Skin epidermis (tissue), 12 donors: Measurements from ENCODE around the gene RFX4.

Experiments
- H3K27ac ChIP-seq, 21 experiments: fragments of 200-600 bp; sonication (generic) in 11 of 21; one replicate each; pipeline ENCODE4 v1.5.0; 2020; ENCODE audit warnings: mild to moderate bottlenecking in 3 of 21, inconsistent platforms in 2 of 21, moderate library complexity in 2 of 21
- H3K4me3 ChIP-seq, 7 experiments: fragments of 200-600 bp; sonication (generic) in 2 of 7; one replicate each; pipeline ENCODE4 v1.5.0; 2020; ENCODE audit warnings: inconsistent platforms in 2 of 7, mild to moderate bottlenecking in 2 of 7, moderate library complexity in 1 of 7

The RFX4 gene

DNA sequence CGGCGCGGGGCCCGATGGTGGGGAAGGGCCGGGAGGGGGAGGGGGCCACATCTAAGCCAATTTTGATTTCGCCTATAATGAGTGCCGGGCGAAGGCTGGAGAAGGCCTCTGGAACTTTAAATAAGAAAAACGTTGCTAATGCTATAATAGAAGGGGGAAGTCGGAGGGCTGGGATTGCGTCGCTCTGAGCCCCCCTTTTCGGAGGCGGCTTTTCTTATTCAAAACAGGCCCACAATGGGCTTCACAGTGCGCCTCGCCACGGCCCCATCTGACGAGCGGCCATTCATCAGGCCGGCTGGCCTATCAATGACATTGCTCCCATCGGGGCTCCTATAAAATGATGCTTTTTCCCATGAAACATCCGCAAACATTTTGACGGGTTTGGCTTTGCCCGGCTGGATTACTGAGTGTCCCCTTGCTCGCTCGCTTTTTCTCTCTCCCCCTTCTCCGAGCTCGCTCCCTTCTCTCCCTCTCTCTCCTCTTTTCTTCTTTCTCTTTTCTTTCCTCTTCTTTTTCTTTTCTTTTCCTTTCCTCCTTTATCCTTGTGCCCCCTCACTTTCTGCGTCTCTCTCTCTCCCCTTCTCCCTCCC, at the start of gene RFX4:
TSS of gene RFX4 (plus strand) at position 364 of the 590 bp plus-strand sequence. CDS start 317 bp downstream, outside the sequence.
- peak within 1 kb of the TSS in 4 of 7 experiments; percentile 12 to 36 (median 22) for H3K4me3 ChIP-seq
- no peak within 1 kb of the TSS for H3K27ac ChIP-seq

DNA sequence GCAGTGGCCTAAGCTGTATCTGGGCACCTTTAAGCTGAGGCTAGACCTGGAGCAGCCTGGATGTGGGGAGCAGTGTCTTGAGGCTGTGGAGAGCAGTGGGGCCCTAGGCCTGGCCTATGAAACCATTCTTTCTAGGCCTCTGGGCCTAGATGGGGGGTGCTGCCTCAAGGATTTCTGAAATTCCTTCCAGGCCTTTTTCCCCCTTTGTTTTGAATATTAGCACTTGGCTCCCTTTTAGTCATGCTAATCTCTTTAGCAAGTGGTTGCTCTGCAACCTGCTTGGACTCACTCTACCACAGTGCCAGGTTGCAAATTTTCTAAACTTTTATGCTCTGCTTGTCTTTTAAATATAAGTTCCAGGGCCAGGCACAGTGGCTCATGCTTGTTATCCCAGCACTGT, 41.6 kb upstream of the RFX4 start:
- no peak overlapping the region for H3K27ac ChIP-seq
- H3K4me3 ChIP-seq: no peak overlapping the region

DNA sequence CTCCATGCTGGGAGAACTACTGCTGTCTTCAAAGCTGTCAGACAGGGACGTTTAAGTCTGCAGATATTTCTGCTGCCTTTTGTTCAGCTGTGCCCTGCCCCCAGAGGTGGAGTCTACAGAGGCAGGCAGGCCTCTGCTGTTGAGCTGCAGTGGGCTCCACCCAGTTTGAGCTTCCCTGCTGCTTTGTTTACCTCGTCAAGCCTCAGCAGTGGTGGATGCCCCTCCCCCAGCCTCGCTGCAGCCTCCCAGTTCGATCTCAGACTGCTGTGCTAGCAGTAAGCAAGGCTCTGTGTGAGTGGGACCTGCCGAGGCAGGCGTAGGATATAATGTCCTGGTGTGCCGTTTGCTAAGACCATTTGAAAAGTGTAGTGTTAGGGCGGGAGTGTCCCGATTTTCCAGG, 31.4 kb upstream of the RFX4 start:
- Histone ChIP-seq H3K4me3 (no peak overlapping the region), H3K27ac (no peak overlapping the region)

- H3K4me3 ChIP-seq: no peak overlapping the region
- no peak overlapping the region for H3K27ac ChIP-seq
Measured at GRCh38 chr12:106552228-106552627, 30.6 kb upstream of the RFX4 start.

GRCh38 chr12:106564678-106565329, 18.0 kb upstream of the RFX4 start:
- H3K27ac ChIP-seq: no peak overlapping the region

DNA sequence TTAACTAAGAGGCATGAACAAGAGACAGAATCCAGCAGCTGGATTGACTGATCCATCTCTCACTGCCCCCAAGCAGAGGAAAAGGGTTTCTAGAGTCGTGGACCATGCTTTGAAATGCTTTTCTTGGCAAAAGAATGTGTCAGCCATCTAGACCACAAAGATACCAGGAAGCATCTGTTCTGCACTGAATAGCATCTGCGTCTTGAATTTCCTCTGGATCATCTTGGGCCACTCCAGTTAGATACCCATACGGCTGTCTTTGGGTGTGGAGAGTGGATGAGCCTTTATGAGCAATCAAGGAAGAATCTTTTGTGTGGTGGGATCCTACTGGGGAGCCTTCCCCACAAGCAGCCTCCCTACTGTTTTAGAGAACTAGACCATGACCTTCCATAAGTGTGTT, 16.0 kb upstream of the RFX4 start:
- Histone ChIP-seq H3K4me3 (no peak overlapping the region), H3K27ac (no peak overlapping the region)

More at GRCh38 chr12:106564678-106565329, 18.0 kb upstream of the RFX4 start:
- no peak overlapping the region for H3K4me3 ChIP-seq

- Histone ChIP-seq H3K27ac (no peak overlapping the region), H3K4me3 (no peak overlapping the region)
Measured at GRCh38 chr12:106573239-106573638, 9.6 kb upstream of the RFX4 start.

- Histone ChIP-seq H3K4me3 (no peak overlapping the region), H3K27ac (no peak overlapping the region)
Measured at GRCh38 chr12:106576848-106577247, 6.0 kb upstream of the RFX4 start.

- no peak overlapping the region for H3K27ac ChIP-seq
- no peak overlapping the region for H3K4me3 ChIP-seq
Measured at GRCh38 chr12:106580671-106581508, 1.9 kb upstream of the RFX4 start.

DNA sequence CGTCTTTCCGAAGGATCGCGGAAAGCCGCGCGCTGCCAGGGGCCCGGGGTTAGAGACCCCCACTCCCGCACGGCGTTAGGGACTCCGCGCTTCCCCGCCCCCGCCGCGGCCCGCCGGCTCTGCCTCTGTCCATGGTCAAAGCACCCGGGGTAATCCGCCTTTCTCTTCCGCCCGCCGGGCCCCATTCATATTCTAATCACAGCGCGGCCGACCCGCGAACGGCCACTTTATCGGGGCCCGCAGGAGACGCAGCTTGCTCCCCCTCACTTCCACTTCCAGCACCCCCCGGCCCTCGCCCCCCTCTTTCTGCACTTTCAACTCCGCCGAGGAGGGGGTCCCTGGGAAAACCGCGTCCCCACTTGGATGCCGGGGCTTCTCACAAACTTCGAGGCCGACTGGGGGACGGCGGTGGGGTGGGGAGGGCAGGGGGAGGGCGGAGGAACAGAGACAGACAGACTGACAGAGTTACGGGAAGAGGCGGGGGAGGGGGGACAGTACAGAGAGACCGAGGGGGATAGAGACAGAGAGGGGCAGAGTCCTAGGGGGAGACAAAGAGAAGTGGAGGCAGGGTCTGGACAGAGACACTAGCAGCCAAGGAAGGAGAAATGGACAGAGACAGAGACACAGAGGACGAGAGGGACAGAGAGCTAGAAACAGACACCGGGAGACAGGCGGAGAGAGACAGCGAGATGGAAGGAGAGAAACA, 1.1 kb upstream of the RFX4 start:
- Histone ChIP-seq H3K4me3 (no peak overlapping the region), H3K27ac (no peak overlapping the region)

DNA sequence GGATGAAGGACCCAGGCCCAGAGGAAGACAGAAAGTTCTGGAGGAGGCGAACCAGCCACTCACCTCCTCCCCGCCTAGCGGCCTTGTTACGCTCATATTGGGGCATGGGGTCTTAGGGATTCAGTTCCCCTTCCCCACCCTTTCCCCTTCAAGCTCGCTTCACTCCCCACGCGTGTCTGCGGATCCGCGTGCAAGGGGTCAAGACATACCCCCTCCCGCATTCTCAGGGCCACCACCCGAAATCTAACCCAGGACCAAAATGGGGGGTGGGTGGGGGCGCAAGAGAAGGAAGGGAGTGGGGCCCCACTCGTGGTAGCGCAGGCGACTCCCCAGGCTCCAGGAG, 584 bp upstream of the RFX4 start:
- Histone ChIP-seq H3K4me3 (no peak overlapping the region), H3K27ac (no peak overlapping the region)

- no peak overlapping the region for H3K27ac ChIP-seq
Measured at GRCh38 chr12:106583242-106584103, 669 bp downstream of the RFX4 start.

DNA sequence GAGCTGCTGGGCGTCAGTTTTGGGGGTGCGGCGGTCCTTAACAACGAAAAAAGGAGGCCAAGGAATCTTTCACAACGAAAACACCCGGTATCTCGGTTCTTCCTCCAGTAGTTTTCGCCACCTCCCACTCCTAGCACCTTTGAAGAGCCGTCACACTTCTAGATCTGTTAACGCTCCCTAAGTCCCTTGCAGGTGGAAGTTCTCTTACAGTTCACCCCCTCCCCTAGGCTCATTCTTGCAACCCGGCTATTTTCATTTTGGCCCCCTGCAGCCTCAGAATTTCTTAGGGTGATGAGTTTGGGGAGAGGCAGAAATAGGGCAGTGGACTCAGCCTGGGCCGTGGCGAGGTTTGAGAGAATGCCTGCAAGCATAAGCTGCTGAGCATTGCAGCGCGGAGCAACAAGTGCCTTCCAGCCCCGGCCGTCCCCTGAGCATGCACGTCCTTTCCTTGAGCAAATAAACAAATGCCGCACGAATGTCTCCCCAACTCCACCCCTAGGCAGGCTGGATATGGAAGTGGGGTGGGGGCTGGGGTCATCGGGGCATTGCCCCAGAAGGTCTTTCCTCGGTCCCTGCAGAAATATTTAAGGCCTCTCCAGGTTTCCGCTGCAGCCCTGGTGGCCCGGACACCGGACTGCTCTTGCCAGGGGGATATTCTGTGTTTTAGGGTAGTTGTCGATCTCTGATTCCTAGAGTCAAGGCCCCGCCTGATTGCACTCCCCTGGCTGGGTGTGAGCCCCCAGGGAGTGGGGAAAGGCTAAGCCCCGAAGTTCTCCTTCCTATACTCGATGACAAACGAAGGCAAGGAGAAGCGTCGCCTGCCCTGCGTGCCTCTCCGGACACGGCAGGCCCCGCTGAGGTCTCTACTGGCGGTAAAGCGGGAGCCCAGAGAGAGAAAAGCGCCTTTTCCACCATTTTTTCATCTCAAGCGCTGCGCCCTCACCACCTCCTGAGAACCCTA, 1.6 kb downstream of the RFX4 start:
- H3K4me3 ChIP-seq: peak overlapping the region in 1 of 7 experiments; percentile 36

More at GRCh38 chr12:106583242-106584103, 669 bp downstream of the RFX4 start:
- H3K4me3 ChIP-seq: peak overlapping the region in 4 of 7 experiments; percentile 12 to 36 (median 22)

DNA sequence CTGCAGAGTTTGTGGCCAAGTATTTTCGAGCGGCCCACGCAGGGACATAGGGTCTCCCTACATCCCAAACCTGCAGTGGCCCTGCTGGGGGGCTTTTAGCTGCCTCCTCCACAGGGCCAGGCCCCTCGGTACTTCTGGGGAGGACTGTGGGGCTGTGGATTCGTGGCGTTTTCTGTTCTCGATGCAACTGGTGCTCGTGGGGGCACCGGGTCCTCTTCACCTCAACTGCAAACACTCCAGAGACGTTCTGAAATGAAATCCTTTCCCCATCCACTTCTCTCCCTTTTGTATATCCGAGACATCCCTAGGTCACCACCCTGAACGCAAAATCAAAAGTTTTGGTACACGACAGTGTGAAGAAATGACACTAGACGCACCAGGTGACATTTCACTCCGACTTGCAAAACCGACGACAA, 2.3 kb downstream of the RFX4 start:
- no peak overlapping the region for H3K4me3 ChIP-seq
- no peak overlapping the region for H3K27ac ChIP-seq

More for the DNA sequence above, 1.6 kb downstream of the RFX4 start:
- H3K27ac ChIP-seq: no peak overlapping the region

GRCh38 chr12:106585521-106586277, 2.9 kb downstream of the RFX4 start:
- no peak overlapping the region for H3K27ac ChIP-seq
- H3K4me3 ChIP-seq: peak overlapping the region in 1 of 7 experiments; percentile 13

GRCh38 chr12:106586278-106586802, 3.5 kb downstream of the RFX4 start:
- Histone ChIP-seq H3K4me3 (peak overlapping the region in 1 of 7 experiments; percentile 13), H3K27ac (no peak overlapping the region)
